Articular chondrocyte of knee joint (primary cell): ENCODE measurements around the gene NAT8. TPM values are rescaled to one million over a fixed set of nuclear protein-coding genes. Genes with fewer than 3 reads are reported as not detected.

Experiments used
- total RNA-seq: library from RNA; depleted of rRNA; stranded (reverse); fragments of >200 nt; gene quantifications from 2 replicates; pipeline ENCODE4 v1.2.3, GENCODE V29; 2012

The NAT8 gene
- not detected in 2 replicates for total RNA-seq

GRCh38 chr2:73642338-73643018 is at the start of gene NAT8:
TSS of gene NAT8 (minus strand) at chr2:73642422. CDS start at chr2:73641628, 794 bp downstream.

Other genes starting within 250 kb of the NAT8 start
- 29.3 and 37.3 TPM in 2 replicates for gene TPRKB, start 94.9 kb upstream of the NAT8 start, total RNA-seq
- 42.7 and 51.2 TPM in 2 replicates for gene DUSP11, start 137.7 kb upstream of the NAT8 start, total RNA-seq
- not detected in 2 replicates for gene C2orf78, start 141.8 kb upstream of the NAT8 start, total RNA-seq
- 25.5 and 36.6 TPM in 2 replicates for gene STAMBP, start 186.5 kb upstream of the NAT8 start, total RNA-seq